ENCODE results near the gene PRR19.

The PRR19 gene

DNA sequence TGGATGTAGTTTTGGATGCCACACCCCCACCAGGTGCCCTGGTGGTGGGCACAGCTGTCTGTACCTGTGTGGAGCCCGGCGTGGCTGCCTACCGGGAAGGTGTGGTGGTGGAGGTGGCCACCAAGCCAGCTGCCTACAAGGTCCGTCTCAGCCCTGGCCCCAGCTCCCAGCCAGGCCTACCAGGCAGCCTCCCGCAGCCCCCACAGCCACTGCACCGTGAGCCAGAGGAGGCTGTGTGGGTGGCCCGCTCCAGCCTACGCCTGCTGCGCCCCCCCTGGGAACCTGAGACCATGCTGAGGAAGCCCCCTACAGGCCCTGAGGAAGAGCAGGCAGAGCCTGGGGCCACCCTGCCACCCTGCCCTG is 29.4 kb upstream of the PRR19 start:
- peaks cover 9 to 19% of the 10 kb centered on the region in 2 donors for H3K36me3 ChIP-seq (ENCODE audit: control insufficient read depth in 2 of 2, insufficient read depth in 2 of 2, low read length in 2 of 2)
- H3K27me3 ChIP-seq (ENCODE audit: control insufficient read depth in 1 of 2, insufficient read depth in 2 of 2, low read length in 2 of 2) = no peaks in the 10 kb centered on the region
- no peak overlapping the region for H3K9ac ChIP-seq (ENCODE audit: low read length in 2 of 2)
- H3K27ac ChIP-seq (ENCODE audit: low read length) = no peak overlapping the region
- H3K9me3 ChIP-seq (ENCODE audit: control insufficient read depth in 2 of 2, low read length in 2 of 2) = no peaks in the 10 kb centered on the region
- H3K4me3 ChIP-seq (ENCODE audit: low read length in 2 of 2) = no peak overlapping the region
- peaks cover 57% of the 10 kb centered on the region for H3K4me1 ChIP-seq (ENCODE audit: control insufficient read depth, insufficient read depth, low read length)

- H3K4me1 ChIP-seq (ENCODE audit: control insufficient read depth, insufficient read depth, low read length) = peaks cover 57% of the 10 kb centered on the region
- no peaks in the 10 kb centered on the region for H3K9me3 ChIP-seq (ENCODE audit: control insufficient read depth in 2 of 2, low read length in 2 of 2)
- no peak overlapping the region for H3K27ac ChIP-seq (ENCODE audit: low read length)
- no peak overlapping the region for H3K9ac ChIP-seq (ENCODE audit: low read length in 2 of 2)
- H3K4me3 ChIP-seq (ENCODE audit: low read length in 2 of 2) = no peak overlapping the region
- H3K27me3 ChIP-seq (ENCODE audit: control insufficient read depth in 1 of 2, insufficient read depth in 2 of 2, low read length in 2 of 2) = no peaks in the 10 kb centered on the region
- peaks cover 9 to 19% of the 10 kb centered on the region in 2 donors for H3K36me3 ChIP-seq (ENCODE audit: control insufficient read depth in 2 of 2, insufficient read depth in 2 of 2, low read length in 2 of 2)
Observed at GRCh38 chr19:42272989-42273406, 28.9 kb upstream of the PRR19 start.

DNA sequence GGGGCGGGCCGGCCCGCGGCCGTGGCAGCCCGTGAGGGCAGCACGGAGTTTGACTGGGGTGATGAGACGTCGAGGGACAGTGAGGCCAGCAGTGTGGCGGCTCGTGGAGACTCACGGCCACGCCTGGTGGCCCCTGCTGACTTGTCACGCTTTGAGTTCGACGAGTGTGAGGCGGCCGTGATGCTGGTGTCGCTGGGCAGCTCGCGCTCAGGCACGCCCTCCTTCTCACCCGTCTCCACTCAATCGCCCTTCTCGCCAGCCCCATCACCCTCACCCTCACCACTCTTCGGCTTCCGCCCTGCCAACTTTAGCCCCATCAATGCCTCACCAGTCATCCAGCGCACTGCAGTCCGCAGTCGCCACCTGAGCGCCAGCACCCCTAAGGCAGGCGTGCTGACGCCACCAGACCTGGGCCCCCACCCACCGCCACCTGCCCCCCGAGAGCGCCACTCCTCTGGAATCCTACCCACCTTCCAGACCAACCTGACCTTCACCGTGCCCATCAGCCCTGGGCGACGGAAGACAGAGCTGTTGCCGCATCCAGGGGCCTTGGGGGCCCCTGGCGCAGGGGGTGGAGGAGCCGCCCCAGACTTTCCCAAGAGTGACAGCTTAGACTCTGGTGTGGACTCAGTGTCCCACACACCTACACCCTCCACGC is 28.4 kb upstream of the PRR19 start:
- Histone ChIP-seq H3K36me3 (ENCODE audit: control insufficient read depth in 2 of 2, insufficient read depth in 2 of 2, low read length in 2 of 2) (peaks cover 9 to 19% of the 10 kb centered on the region in 2 donors), H3K9ac (ENCODE audit: low read length in 2 of 2) (no peak overlapping the region), H3K27ac (ENCODE audit: low read length) (no peak overlapping the region), H3K4me3 (ENCODE audit: low read length in 2 of 2) (no peak overlapping the region), H3K4me1 (ENCODE audit: control insufficient read depth, insufficient read depth, low read length) (peaks cover 62% of the 10 kb centered on the region), H3K27me3 (ENCODE audit: control insufficient read depth in 1 of 2, insufficient read depth in 2 of 2, low read length in 2 of 2) (no peaks in the 10 kb centered on the region), H3K9me3 (ENCODE audit: control insufficient read depth in 2 of 2, low read length in 2 of 2) (no peaks in the 10 kb centered on the region)

DNA sequence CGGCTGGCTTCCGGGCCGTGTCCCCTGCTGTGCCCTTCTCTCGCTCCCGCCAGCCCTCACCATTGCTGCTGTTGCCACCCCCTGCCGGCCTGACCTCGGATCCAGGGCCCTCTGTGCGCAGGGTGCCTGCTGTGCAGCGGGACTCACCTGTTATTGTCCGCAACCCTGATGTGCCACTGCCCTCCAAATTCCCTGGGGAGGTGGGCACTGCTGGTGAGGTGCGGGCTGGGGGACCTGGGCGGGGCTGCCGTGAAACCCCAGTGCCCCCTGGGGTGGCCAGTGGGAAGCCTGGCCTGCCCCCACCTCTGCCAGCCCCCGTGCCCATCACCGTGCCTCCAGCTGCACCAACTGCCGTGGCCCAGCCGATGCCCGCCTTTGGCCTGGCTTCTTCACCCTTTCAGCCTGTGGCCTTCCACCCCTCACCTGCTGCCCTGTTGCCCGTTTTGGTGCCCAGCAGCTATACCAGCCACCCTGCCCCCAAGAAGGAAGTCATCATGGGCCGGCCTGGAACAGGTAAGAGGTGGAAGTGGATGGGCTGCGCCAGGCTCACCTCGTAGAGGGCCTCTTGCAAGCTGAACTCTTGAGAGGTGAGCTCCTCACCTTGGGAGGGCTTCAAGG is 27.8 kb upstream of the PRR19 start:
- H3K9ac ChIP-seq (ENCODE audit: low read length in 2 of 2) = peak overlapping the region in 1 of 2 donors; percentile 2

GRCh38 chr19:42275103-42275502 is 26.8 kb upstream of the PRR19 start:
- no peak overlapping the region for H3K27ac ChIP-seq (ENCODE audit: low read length)
- H3K4me1 ChIP-seq (ENCODE audit: control insufficient read depth, insufficient read depth, low read length) = peaks cover 72% of the 10 kb centered on the region
- peak overlapping the region in 1 of 2 donors; percentile 42 for H3K9ac ChIP-seq (ENCODE audit: low read length in 2 of 2)
- H3K4me3 ChIP-seq (ENCODE audit: low read length in 2 of 2) = no peak overlapping the region
- peaks cover 9 to 19% of the 10 kb centered on the region in 2 donors for H3K36me3 ChIP-seq (ENCODE audit: control insufficient read depth in 2 of 2, insufficient read depth in 2 of 2, low read length in 2 of 2)
- no peaks in the 10 kb centered on the region for H3K9me3 ChIP-seq (ENCODE audit: control insufficient read depth in 2 of 2, low read length in 2 of 2)
- H3K27me3 ChIP-seq (ENCODE audit: control insufficient read depth in 1 of 2, insufficient read depth in 2 of 2, low read length in 2 of 2) = no peaks in the 10 kb centered on the region

More for the DNA sequence above, 27.8 kb upstream of the PRR19 start:
- peaks cover 68% of the 10 kb centered on the region for H3K4me1 ChIP-seq (ENCODE audit: control insufficient read depth, insufficient read depth, low read length)
- H3K27me3 ChIP-seq (ENCODE audit: control insufficient read depth in 1 of 2, insufficient read depth in 2 of 2, low read length in 2 of 2) = no peaks in the 10 kb centered on the region
- no peak overlapping the region for H3K4me3 ChIP-seq (ENCODE audit: low read length in 2 of 2)
- no peaks in the 10 kb centered on the region for H3K9me3 ChIP-seq (ENCODE audit: control insufficient read depth in 2 of 2, low read length in 2 of 2)
- no peak overlapping the region for H3K27ac ChIP-seq (ENCODE audit: low read length)
- H3K36me3 ChIP-seq (ENCODE audit: control insufficient read depth in 2 of 2, insufficient read depth in 2 of 2, low read length in 2 of 2) = peaks cover 9 to 19% of the 10 kb centered on the region in 2 donors

DNA sequence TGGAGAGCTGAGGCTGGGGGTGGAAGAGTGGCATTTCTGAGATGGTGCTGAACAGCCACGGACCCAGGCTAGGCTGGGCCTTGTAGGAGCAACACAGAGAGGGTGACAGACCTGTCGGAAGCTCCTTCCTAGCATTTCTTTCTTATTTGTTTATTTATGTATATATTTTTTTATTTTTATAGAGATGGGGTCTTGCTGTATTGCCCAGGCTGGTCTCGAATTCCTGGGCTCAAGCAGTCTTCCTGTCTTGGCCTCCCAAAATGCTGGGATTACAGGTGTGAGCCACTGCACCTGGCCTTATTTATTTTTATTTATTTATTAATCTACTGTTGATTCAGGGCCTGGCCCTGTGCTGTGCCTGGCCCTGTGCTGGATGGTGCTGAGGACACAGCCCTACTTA is 26.4 kb upstream of the PRR19 start:
- H3K4me3 ChIP-seq (ENCODE audit: low read length in 2 of 2) = no peak overlapping the region
- H3K9me3 ChIP-seq (ENCODE audit: control insufficient read depth in 2 of 2, low read length in 2 of 2) = no peaks in the 10 kb centered on the region
- peak overlapping the region; percentile 88 for H3K27ac ChIP-seq (ENCODE audit: low read length)
- H3K9ac ChIP-seq (ENCODE audit: low read length in 2 of 2) = peak overlapping the region in 1 of 2 donors; percentile 42
- H3K4me1 ChIP-seq (ENCODE audit: control insufficient read depth, insufficient read depth, low read length) = peaks cover 72% of the 10 kb centered on the region
- no peaks in the 10 kb centered on the region for H3K27me3 ChIP-seq (ENCODE audit: control insufficient read depth in 1 of 2, insufficient read depth in 2 of 2, low read length in 2 of 2)
- H3K36me3 ChIP-seq (ENCODE audit: control insufficient read depth in 2 of 2, insufficient read depth in 2 of 2, low read length in 2 of 2) = peaks cover 9 to 19% of the 10 kb centered on the region in 2 donors

GRCh38 chr19:42276284-42276683 is 25.6 kb upstream of the PRR19 start:
- no peaks in the 10 kb centered on the region for H3K27me3 ChIP-seq (ENCODE audit: control insufficient read depth in 1 of 2, insufficient read depth in 2 of 2, low read length in 2 of 2)
- no peaks in the 10 kb centered on the region for H3K9me3 ChIP-seq (ENCODE audit: control insufficient read depth in 2 of 2, low read length in 2 of 2)
- H3K4me1 ChIP-seq (ENCODE audit: control insufficient read depth, insufficient read depth, low read length) = peaks cover 66% of the 10 kb centered on the region
- H3K9ac ChIP-seq (ENCODE audit: low read length in 2 of 2) = peak overlapping the region; percentile 4 to 36
- H3K27ac ChIP-seq (ENCODE audit: low read length) = peak overlapping the region; percentile 88
- no peak overlapping the region for H3K4me3 ChIP-seq (ENCODE audit: low read length in 2 of 2)
- peaks cover 9 to 19% of the 10 kb centered on the region in 2 donors for H3K36me3 ChIP-seq (ENCODE audit: control insufficient read depth in 2 of 2, insufficient read depth in 2 of 2, low read length in 2 of 2)

DNA sequence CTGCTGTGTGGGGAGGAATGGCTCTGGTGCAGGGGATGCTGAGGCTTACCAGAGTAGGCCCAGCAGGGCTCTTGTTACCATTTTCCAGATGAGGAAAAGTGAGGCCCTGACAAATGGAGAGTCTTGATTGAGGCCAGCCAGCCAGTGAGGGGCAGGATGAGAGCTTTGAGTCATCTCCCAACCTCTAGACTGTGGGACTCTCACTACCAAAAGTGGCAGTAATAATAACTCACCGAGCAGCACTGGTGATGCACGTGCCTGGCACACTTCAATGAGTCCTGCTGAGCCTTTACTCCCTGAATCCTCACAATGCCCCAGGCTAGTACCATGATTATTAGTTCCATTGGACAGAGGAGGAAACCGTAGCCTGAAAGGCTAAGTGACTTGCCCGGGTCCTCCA is 25.1 kb upstream of the PRR19 start:
- no peaks in the 10 kb centered on the region for H3K27me3 ChIP-seq (ENCODE audit: control insufficient read depth in 1 of 2, insufficient read depth in 2 of 2, low read length in 2 of 2)
- peaks cover 66% of the 10 kb centered on the region for H3K4me1 ChIP-seq (ENCODE audit: control insufficient read depth, insufficient read depth, low read length)
- H3K9ac ChIP-seq (ENCODE audit: low read length in 2 of 2) = peak overlapping the region; percentile 4 to 13
- H3K36me3 ChIP-seq (ENCODE audit: control insufficient read depth in 2 of 2, insufficient read depth in 2 of 2, low read length in 2 of 2) = peaks cover 9 to 19% of the 10 kb centered on the region in 2 donors
- no peaks in the 10 kb centered on the region for H3K9me3 ChIP-seq (ENCODE audit: control insufficient read depth in 2 of 2, low read length in 2 of 2)
- H3K4me3 ChIP-seq (ENCODE audit: low read length in 2 of 2) = peak overlapping the region in 1 of 2 donors; percentile 8
- H3K27ac ChIP-seq (ENCODE audit: low read length) = peak overlapping the region; percentile 88

- H3K9ac ChIP-seq (ENCODE audit: low read length in 2 of 2) = peak overlapping the region; percentile 51 to 52
- peaks cover 9 to 19% of the 10 kb centered on the region in 2 donors for H3K36me3 ChIP-seq (ENCODE audit: control insufficient read depth in 2 of 2, insufficient read depth in 2 of 2, low read length in 2 of 2)
- no peaks in the 10 kb centered on the region for H3K27me3 ChIP-seq (ENCODE audit: control insufficient read depth in 1 of 2, insufficient read depth in 2 of 2, low read length in 2 of 2)
- H3K27ac ChIP-seq (ENCODE audit: low read length) = peak overlapping the region; percentile 88
- no peaks in the 10 kb centered on the region for H3K9me3 ChIP-seq (ENCODE audit: control insufficient read depth in 2 of 2, low read length in 2 of 2)
- H3K4me3 ChIP-seq (ENCODE audit: low read length in 2 of 2) = peak overlapping the region in 1 of 2 donors; percentile 55
- peaks cover 77% of the 10 kb centered on the region for H3K4me1 ChIP-seq (ENCODE audit: control insufficient read depth, insufficient read depth, low read length)
Observed at GRCh38 chr19:42277821-42278451, 24.0 kb upstream of the PRR19 start.

- H3K4me1 ChIP-seq (ENCODE audit: control insufficient read depth, insufficient read depth, low read length) = peaks cover 83% of the 10 kb centered on the region
- peak overlapping the region; percentile 54 to 75 for H3K9ac ChIP-seq (ENCODE audit: low read length in 2 of 2)
- no peaks in the 10 kb centered on the region for H3K27me3 ChIP-seq (ENCODE audit: control insufficient read depth in 1 of 2, insufficient read depth in 2 of 2, low read length in 2 of 2)
- no peaks in the 10 kb centered on the region for H3K9me3 ChIP-seq (ENCODE audit: control insufficient read depth in 2 of 2, low read length in 2 of 2)
- peak overlapping the region in 1 of 2 donors; percentile 89 for H3K4me3 ChIP-seq (ENCODE audit: low read length in 2 of 2)
- H3K36me3 ChIP-seq (ENCODE audit: control insufficient read depth in 2 of 2, insufficient read depth in 2 of 2, low read length in 2 of 2) = peaks cover 9 to 14% of the 10 kb centered on the region in 2 donors
- H3K27ac ChIP-seq (ENCODE audit: low read length) = peak overlapping the region; percentile 88
Observed at GRCh38 chr19:42278452-42279154, 23.3 kb upstream of the PRR19 start.

Data from stomach smooth muscle (tissue), 2 donors.